HEK293T (cell line): ENCODE measurements around the gene TLNRD1.

ENCODE experiments used
- CTCF ChIA-PET: fragments of 350-600 bp; formaldehyde crosslinking; extraction: SDS; loops from one replicate; lab custom pipeline; 2021; ENCODE audit warnings: antibody characterized with exemption, inconsistent platforms; lab: Yijun Ruan, JAX
- POLR2A ChIA-PET: fragments of 350-600 bp; formaldehyde crosslinking; extraction: SDS; loops from one replicate; lab custom pipeline; 2020; ENCODE audit warnings: antibody characterized with exemption, inconsistent platforms; lab: Yijun Ruan, JAX
- DNase-seq: peaks from one replicate; pipeline ENCODE4 v3.0.0; 2012; ENCODE audit warnings: mixed read lengths; ENCODE audit errors: extremely low spot score
- ARNT ChIP-seq: fragments of 450-650 bp; IDR thresholded peaks from 2 replicates; pipeline ENCODE4 v1.6.1; 2017; ENCODE audit warnings: mild to moderate bottlenecking
- BHLHE40 ChIP-seq: fragments of 450-650 bp; IDR thresholded peaks from 2 replicates; pipeline ENCODE4 v1.6.1; 2016; ENCODE audit warnings: mild to moderate bottlenecking, moderate library complexity, borderline replicate concordance
- CTBP1 ChIP-seq: fragments of 450-650 bp; IDR thresholded peaks from 2 replicates; pipeline ENCODE4 v1.6.1; 2016; ENCODE audit warnings: borderline replicate concordance
- ELF4 ChIP-seq: fragments of 450-650 bp; IDR thresholded peaks from 2 replicates; pipeline ENCODE4 v1.6.1; 2017; ENCODE audit warnings: antibody characterized with exemption
- FOXA1 ChIP-seq: fragments of 450-650 bp; IDR thresholded peaks from 2 replicates; pipeline ENCODE4 v1.6.1; 2016; ENCODE audit warnings: mild to moderate bottlenecking
- FOXK2 ChIP-seq: fragments of 450-650 bp; IDR thresholded peaks from 2 replicates; pipeline ENCODE4 v1.6.1; 2016; ENCODE audit warnings: mild to moderate bottlenecking
- FOXM1 ChIP-seq: fragments of 450-650 bp; IDR thresholded peaks from 2 replicates; pipeline ENCODE4 v1.6.1; 2017; ENCODE audit warnings: mild to moderate bottlenecking, borderline replicate concordance
- HDGF ChIP-seq: fragments of 450-650 bp; IDR thresholded peaks from 2 replicates; pipeline ENCODE4 v1.6.1; 2017; ENCODE audit warnings: antibody characterized with exemption, borderline replicate concordance
- L3MBTL2 ChIP-seq: fragments of 450-650 bp; conservative IDR thresholded peaks from 2 replicates; pipeline ENCODE4 v1.6.1; 2016; ENCODE audit warnings: mild to moderate bottlenecking
- LEF1 ChIP-seq: fragments of 450-650 bp; IDR thresholded peaks from 2 replicates; pipeline ENCODE4 v1.6.1; 2017; ENCODE audit warnings: mild to moderate bottlenecking, borderline replicate concordance
- NFRKB ChIP-seq: fragments of 450-650 bp; IDR thresholded peaks from 2 replicates; pipeline ENCODE4 v1.6.1; 2016; ENCODE audit warnings: mild to moderate bottlenecking, moderate library complexity
- SP1 ChIP-seq: fragments of 450-650 bp; IDR thresholded peaks from 2 replicates; pipeline ENCODE4 v1.6.1; 2017
- SUZ12 ChIP-seq: fragments of 450-650 bp; IDR thresholded peaks from 2 replicates; pipeline ENCODE4 v1.6.1; 2016; ENCODE audit warnings: mild to moderate bottlenecking
- TARDBP ChIP-seq: fragments of 450-650 bp; IDR thresholded peaks from 2 replicates; pipeline ENCODE4 v1.6.1; 2016
- ZNF384 ChIP-seq: fragments of 450-650 bp; IDR thresholded peaks from 2 replicates; pipeline ENCODE4 v1.6.1; 2016
- TF ChIP-seq, protein P1 (sequence below): fragments of 450-650 bp; IDR thresholded peaks from 2 replicates; pipeline ENCODE4 v1.6.1; 2016

TLNRD1 gene

DNA sequence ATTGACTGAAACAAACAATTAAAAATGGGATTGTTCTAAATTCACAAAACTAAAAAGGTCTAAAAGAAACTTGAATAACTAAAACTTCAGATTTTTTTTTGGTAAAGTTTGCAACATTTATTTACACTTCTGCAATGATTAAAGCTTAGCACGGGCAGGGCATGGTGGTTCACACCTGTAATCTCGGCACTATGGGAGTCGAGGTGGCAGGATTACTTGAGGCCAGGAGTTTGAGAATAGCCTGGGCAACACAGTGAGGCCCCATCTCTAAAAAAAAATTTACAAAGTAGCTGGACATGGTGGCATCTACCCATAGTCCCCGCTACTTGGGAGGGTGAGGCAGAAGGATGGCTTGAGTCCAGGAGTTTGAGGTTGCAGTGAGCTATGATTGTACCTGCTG lies 31.6 kb downstream of the TLNRD1 start:
- CTCF ChIA-PET = interaction anchor here (0.8 kb wide), 1 partner anchor 234 kb away, joined by 4 read pairs; no protein-coding TSS in a partner anchor
- no peak for DNase-seq
- POLR2A ChIA-PET = no interaction called here
- TF ChIP-seq CTBP1 = no peak
- TF ChIP-seq SP1 = no peak
- TF ChIP-seq TARDBP = no peak
- TF ChIP-seq ZNF384 = no peak
- no peak for TF ChIP-seq SUZ12
- TF ChIP-seq ARNT = no peak
- TF ChIP-seq BHLHE40 = no peak
- TF ChIP-seq, protein P1, sequence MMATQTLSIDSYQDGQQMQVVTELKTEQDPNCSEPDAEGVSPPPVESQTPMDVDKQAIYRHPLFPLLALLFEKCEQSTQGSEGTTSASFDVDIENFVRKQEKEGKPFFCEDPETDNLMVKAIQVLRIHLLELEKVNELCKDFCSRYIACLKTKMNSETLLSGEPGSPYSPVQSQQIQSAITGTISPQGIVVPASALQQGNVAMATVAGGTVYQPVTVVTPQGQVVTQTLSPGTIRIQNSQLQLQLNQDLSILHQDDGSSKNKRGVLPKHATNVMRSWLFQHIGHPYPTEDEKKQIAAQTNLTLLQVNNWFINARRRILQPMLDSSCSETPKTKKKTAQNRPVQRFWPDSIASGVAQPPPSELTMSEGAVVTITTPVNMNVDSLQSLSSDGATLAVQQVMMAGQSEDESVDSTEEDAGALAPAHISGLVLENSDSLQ = no peak
- no peak for TF ChIP-seq FOXM1
- no peak for TF ChIP-seq NFRKB
- TF ChIP-seq L3MBTL2 = no peak
- TF ChIP-seq LEF1 = no peak
- TF ChIP-seq FOXK2 = no peak
- TF ChIP-seq HDGF = no peak
- TF ChIP-seq FOXA1 = no peak
- TF ChIP-seq ELF4 = no peak

DNA sequence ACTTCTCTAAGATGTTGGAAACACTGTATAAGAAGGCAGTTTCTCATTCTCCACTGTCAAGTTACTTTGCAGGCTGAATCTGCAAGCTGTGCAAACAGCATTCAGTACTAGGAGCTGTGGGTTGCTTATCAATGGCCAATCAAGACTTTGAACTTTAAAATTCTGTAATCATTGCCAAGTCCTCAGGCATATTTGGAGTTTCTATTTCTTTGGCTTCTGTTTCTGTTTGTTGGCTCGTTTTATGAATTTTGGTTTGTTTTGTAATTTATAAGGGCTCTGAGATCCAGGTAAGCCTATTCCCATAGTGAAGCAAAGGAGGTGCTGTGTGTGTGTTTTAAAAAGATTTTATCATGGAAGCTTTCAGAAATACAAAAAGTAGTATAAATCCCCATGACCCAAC lies 32.1 kb downstream of the TLNRD1 start:
- DNase-seq = no peak
- CTCF ChIA-PET = interaction anchor here (0.8 kb wide), 1 partner anchor 233 kb away, joined by 4 read pairs; no protein-coding TSS in a partner anchor
- POLR2A ChIA-PET = no interaction called here
- TF ChIP-seq, protein P1 = no peak
- TF ChIP-seq FOXA1 (no peak), ELF4 (no peak), SUZ12 (no peak), FOXM1 (no peak), TARDBP (no peak), BHLHE40 (no peak), CTBP1 (no peak)

DNA sequence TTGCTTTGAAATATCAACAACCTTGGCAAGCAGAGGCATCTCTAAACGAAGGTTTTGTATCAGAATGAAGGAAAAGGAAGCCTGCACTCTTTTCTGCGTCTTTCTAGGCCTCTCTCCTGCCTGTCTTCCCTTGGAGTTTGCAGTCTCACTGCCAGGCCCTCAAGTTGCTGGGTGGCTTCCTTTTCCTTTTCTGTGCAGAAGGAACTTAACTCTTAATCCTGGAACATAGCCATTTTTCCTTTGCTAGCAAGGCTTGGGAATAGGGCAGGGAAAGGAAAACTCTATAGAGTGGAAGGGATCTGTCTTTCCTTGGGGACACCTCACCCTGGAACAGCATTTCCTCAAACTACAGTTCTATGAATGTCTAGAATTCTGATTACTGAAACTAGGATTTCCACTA lies 32.8 kb downstream of the TLNRD1 start:
- CTCF ChIA-PET = no interaction called here
- POLR2A ChIA-PET = no interaction called here
- DNase-seq = no peak
- TF ChIP-seq L3MBTL2 (no peak), SUZ12 (no peak), TARDBP (no peak), HDGF (no peak), SP1 (no peak), ELF4 (no peak), ARNT (no peak), BHLHE40 (no peak), NFRKB (no peak), FOXM1 (no peak), FOXA1 (no peak), CTBP1 (no peak), ZNF384 (no peak), LEF1 (no peak), FOXK2 (no peak)
- TF ChIP-seq, protein P1 = no peak

DNA sequence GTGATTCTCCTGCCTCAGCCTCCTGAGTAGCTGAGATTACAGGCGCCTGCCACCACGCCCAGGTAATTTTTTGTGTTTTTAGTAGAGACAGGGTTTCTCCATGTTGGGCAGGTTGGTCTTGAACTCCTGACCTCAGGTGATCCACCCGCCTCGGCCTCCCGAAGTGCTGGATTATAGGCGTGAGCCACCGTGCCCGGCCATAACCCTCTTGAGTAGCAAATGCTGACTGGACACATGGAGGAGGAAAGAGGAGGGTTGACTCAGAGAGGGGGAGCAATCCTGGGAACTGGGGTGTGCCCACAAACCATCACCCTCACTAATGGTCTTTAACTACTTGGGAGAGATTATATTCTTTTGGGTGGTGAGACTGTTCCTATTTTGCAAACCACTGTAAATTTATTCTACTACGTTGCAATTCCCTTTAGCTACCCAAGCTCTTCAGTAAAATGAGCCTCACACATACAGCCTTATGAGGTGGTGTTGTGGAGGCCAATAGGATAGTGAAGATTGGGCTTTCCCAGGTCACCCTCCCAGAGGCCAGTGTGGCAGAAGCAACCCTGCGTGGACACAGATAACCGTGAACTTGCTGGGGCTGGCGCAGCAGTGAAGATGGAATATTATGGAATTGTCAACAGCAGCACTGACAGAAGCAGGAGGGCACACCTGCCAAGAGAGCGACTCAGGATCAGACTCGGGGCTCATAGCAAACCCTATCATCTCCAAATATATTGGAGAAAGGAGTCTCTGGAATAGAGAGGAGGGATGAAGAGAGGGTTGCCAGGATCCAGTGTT lies 37.4 kb downstream of the TLNRD1 start:
- TF ChIP-seq FOXK2 = no peak
- no peak for TF ChIP-seq NFRKB
- TF ChIP-seq ARNT = no peak
- TF ChIP-seq, protein P1 = no peak
- TF ChIP-seq CTBP1 = no peak
- no peak for DNase-seq
- POLR2A ChIA-PET = no interaction called here
- CTCF ChIA-PET = interaction anchor here (1.1 to 1.6 kb wide), 2 partner anchors 11 to 228 kb away, joined by 3 to 4 read pairs; no protein-coding TSS in a partner anchor

DNA sequence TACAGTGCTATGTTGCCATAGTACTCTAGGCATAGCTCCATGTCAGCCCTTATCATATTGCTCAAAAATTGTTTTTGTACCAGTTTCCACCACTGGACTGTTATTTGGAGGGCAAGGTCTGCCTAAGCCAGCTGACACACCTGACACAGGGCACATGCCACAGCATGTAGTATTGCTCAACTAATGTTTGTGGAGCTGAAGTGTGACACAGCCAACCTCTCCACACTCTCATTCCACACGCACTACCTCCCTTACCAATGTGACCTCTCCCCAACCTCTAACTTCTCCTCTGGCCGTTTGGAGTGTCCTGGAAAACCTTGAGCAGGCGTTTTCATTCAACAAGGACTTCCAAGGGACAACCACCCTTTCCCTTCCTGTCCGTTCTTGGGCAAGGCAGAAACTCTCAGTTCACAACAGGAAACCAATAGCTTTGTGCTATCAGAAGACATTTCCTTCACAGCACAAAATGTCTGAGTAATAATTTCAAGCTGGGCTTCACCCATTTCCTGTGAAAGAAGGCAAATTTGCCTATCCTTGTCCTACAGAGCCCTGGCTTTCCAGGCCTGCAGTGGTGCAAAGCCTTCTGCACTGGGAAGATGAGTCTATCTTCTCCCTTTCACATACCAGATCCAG lies 38.4 kb downstream of the TLNRD1 start:
- ChIA-PET POLR2A (interaction anchor here (1.0 kb wide), 1 partner anchor 38 kb away, joined by 3 read pairs; no protein-coding TSS in a partner anchor), CTCF (interaction anchor here (1.6 kb wide), 1 partner anchor 227 kb away, joined by 4 read pairs; no protein-coding TSS in a partner anchor)
- DNase-seq = no peak
- TF ChIP-seq FOXM1 (no peak), ARNT (no peak), CTBP1 (no peak), L3MBTL2 (no peak), ELF4 (no peak), TARDBP (no peak), HDGF (no peak), LEF1 (no peak), BHLHE40 (no peak), SUZ12 (no peak), SP1 (no peak), ZNF384 (no peak), FOXA1 (no peak), FOXK2 (no peak), NFRKB (no peak)
- TF ChIP-seq, protein P1 = no peak
